DOHH2 (cell line): ENCODE results near the gene PAGE2.

Experiments
- CTCF ChIP-seq: fragments of 200-600 bp; sonication (generic); IDR thresholded peaks from one replicate; pipeline ENCODE4 v1.5.1; 2014; ENCODE audit warnings: antibody characterized with exemption, mild to moderate bottlenecking, low read depth, low read length; ENCODE audit not compliant: poor library complexity, severe bottlenecking
- EZH2phosphoT487 ChIP-seq: fragments of 200-600 bp; sonication (generic); IDR thresholded peaks from 2 replicates; pipeline ENCODE4 v1.6.1; 2017; ENCODE audit warnings: borderline replicate concordance, mild to moderate bottlenecking, antibody characterized with exemption, low read length, moderate library complexity, mixed read lengths

- no peak for TF ChIP-seq CTCF
- TF ChIP-seq EZH2phosphoT487 = no peak
These were observed 40.5 kb downstream of the PAGE2 start for GRCh38 chrX:55129361-55129760.
